OCI-LY1 (cell line): ENCODE data around the gene LMF1.

Source experiments
- H2AFZ ChIP-seq: fragments of 200-600 bp; sonication (generic), shearing (Covaris generic); 2 replicates; pipeline ENCODE4 v1.6.0; 2014; ENCODE audit warnings: antibody characterized with exemption, mild to moderate bottlenecking, low read length
- H3F3A ChIP-seq: fragments of 200-600 bp; sonication (generic), shearing (Covaris generic); 2 replicates; pipeline ENCODE4 v1.6.0; 2014; ENCODE audit warnings: mild to moderate bottlenecking, antibody characterized with exemption, low read length, moderate library complexity; ENCODE audit not compliant: insufficient read depth
- H3K27ac ChIP-seq: fragments of 200-600 bp; sonication (generic); 2 replicates; pipeline ENCODE4 v1.5.1; 2014; ENCODE audit warnings: low read length, mixed run types, mild to moderate bottlenecking, low read depth; ENCODE audit not compliant: poor library complexity, severe bottlenecking
- H3K27me3 ChIP-seq: fragments of 200-600 bp; sonication (generic); 2 replicates; pipeline ENCODE4 v1.6.0; 2014; ENCODE audit warnings: antibody characterized with exemption, mild to moderate bottlenecking, low read length, moderate library complexity; ENCODE audit not compliant: insufficient read depth
- H3K36me3 ChIP-seq: fragments of 200-600 bp; sonication (generic); 2 replicates; pipeline ENCODE4 v1.6.1; 2014; ENCODE audit warnings: mild to moderate bottlenecking, antibody characterized with exemption, low read length, moderate library complexity, mixed read lengths; ENCODE audit not compliant: insufficient read depth
- H3K4me1 ChIP-seq: fragments of 200-600 bp; sonication (generic); 2 replicates; pipeline ENCODE4 v1.5.1; 2014; ENCODE audit warnings: mild to moderate bottlenecking, low read length, moderate library complexity; ENCODE audit not compliant: insufficient read depth, severe bottlenecking
- H3K4me2 ChIP-seq: fragments of 200-600 bp; sonication (generic), shearing (Covaris generic); 2 replicates; pipeline ENCODE4 v1.6.1; 2014; ENCODE audit warnings: low read length
- H3K4me3 ChIP-seq: fragments of 200-600 bp; sonication (generic); 2 replicates; pipeline ENCODE4 v1.5.1; 2014; ENCODE audit warnings: low read length, low read depth, mild to moderate bottlenecking, mixed read lengths; ENCODE audit not compliant: poor library complexity, severe bottlenecking
- H3K79me2 ChIP-seq: fragments of 200-600 bp; shearing (Covaris generic); 2 replicates; pipeline ENCODE4 v1.6.1; 2016; ENCODE audit warnings: mixed run types, low read length, mixed read lengths; ENCODE audit not compliant: insufficient read depth
- H3K9ac ChIP-seq: fragments of 200-600 bp; sonication (generic), shearing (Covaris generic); 2 replicates; pipeline ENCODE4 v1.6.1; 2014; ENCODE audit warnings: mild to moderate bottlenecking, low read length, mixed read lengths
- H3K9me2 ChIP-seq: fragments of 200-600 bp; sonication (generic), shearing (Covaris generic); 2 replicates; pipeline ENCODE4 v1.6.1; 2014; ENCODE audit warnings: low read depth, mild to moderate bottlenecking, low read length, mixed read lengths
- H3K9me3 ChIP-seq: fragments of 200-600 bp; shearing (Covaris generic); 2 replicates; pipeline ENCODE4 v1.6.1; 2014; ENCODE audit warnings: low read length, mixed read lengths
- H4K20me1 ChIP-seq: fragments of 200-600 bp; sonication (generic), shearing (Covaris generic); 2 replicates; pipeline ENCODE4 v1.6.0; 2016; ENCODE audit warnings: mild to moderate bottlenecking, low read length; ENCODE audit not compliant: insufficient read depth
- EZH2 ChIP-seq: fragments of 200-600 bp; sonication (generic), shearing (Covaris generic); IDR thresholded peaks from 2 replicates; pipeline ENCODE4 v1.8.0; 2017; ENCODE audit warnings: borderline replicate concordance, mixed run types, mild to moderate bottlenecking, antibody characterized with exemption, low read length, moderate library complexity, mixed read lengths
- TF ChIP-seq, protein P1 (sequence below): fragments of 200-600 bp; sonication (generic), shearing (Covaris generic); IDR thresholded peaks from 2 replicates; pipeline ENCODE4 v1.5.1; 2017; ENCODE audit warnings: mild to moderate bottlenecking, antibody characterized with exemption, low read length, moderate library complexity, mixed read lengths

The LMF1 gene

DNA sequence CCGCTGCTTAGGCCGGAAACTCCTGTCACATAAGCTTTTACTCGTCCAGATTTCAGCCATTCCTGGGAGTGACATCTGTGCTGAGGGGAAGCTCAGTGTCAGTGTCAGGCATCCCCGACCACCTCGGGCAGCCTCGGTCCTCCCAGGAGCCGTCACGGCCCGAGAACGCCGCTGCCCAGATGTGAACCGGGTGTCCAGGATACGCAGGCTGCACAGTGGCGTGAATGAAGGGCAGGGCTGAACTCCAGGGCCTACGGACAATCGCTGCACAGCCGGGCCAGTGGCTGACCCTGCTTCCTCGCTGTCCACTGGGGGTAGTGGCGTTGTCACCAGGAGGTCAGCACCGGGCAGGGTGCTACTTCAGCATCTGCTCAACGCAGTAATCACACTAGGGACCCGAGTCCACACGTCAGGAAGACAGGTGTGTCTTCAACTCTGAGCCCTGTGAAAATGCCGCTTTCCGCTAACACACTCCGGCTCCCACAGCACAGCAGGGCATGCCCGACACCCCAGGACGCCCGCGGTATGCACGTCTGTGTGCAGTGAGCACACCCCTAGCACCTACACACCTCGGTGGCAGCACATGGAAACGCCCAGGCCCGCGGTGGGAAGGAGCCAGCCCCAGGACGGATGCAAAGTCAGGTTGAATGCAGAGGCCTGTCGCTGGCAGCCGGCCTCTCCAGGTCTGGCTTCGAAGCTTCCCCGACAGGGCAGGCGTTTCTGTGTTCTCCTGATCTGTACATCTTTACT lies 3.1 kb downstream of the LMF1 start:
- H3K27me3 ChIP-seq: peaks cover 11% of the 10 kb centered on the region; the same call in 1 of the 2 replicates
- H3K4me3 ChIP-seq: no peak overlapping the region
- no peak overlapping the region for H3K4me2 ChIP-seq
- no peak overlapping the region for H3K27ac ChIP-seq
- no peaks in the 10 kb centered on the region for H3K9me3 ChIP-seq
- no peaks in the 10 kb centered on the region for H4K20me1 ChIP-seq
- no peaks in the 10 kb centered on the region; the same call in 1 of the 2 replicates for H3K36me3 ChIP-seq
- no peak overlapping the region for H2AFZ ChIP-seq
- no peak for TF ChIP-seq EZH2
- TF ChIP-seq, protein P1, sequence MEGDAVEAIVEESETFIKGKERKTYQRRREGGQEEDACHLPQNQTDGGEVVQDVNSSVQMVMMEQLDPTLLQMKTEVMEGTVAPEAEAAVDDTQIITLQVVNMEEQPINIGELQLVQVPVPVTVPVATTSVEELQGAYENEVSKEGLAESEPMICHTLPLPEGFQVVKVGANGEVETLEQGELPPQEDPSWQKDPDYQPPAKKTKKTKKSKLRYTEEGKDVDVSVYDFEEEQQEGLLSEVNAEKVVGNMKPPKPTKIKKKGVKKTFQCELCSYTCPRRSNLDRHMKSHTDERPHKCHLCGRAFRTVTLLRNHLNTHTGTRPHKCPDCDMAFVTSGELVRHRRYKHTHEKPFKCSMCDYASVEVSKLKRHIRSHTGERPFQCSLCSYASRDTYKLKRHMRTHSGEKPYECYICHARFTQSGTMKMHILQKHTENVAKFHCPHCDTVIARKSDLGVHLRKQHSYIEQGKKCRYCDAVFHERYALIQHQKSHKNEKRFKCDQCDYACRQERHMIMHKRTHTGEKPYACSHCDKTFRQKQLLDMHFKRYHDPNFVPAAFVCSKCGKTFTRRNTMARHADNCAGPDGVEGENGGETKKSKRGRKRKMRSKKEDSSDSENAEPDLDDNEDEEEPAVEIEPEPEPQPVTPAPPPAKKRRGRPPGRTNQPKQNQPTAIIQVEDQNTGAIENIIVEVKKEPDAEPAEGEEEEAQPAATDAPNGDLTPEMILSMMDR: no peak
- no peak overlapping the region for H3K9ac ChIP-seq
- H3K79me2 ChIP-seq: no peaks in the 10 kb centered on the region
- H3K9me2 ChIP-seq: no peaks in the 10 kb centered on the region
- no peaks in the 10 kb centered on the region for H3F3A ChIP-seq
- peaks cover 8% of the 10 kb centered on the region for H3K4me1 ChIP-seq

DNA sequence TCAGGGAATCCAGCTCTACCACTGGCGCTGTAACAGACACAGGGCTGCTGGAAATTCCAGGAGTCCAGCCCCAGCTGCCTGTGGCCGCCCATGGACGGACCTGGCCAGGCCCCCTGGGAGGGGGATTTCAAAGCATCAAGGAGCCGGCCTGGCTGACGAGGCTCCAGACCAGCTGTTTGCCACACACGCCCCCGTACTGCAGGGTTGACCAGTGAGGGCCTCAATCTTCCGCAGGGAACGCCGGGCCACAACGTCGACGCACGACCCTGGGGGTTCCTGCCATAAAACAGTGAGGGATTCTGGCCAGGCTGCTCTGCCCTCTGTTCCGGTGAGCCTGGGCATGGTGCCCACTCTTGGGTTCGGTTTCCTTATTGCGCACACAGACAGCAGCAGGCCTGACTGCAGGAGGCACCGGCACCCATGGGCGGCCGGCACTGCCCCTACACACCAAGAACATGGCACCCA lies 3.7 kb downstream of the LMF1 start:
- Histone ChIP-seq H2AFZ (no peak overlapping the region), H3K9me2 (no peaks in the 10 kb centered on the region), H3F3A (no peaks in the 10 kb centered on the region), H3K4me3 (no peak overlapping the region), H3K36me3 (no peaks in the 10 kb centered on the region; the same call in 1 of the 2 replicates), H3K27ac (no peak overlapping the region), H3K9me3 (no peaks in the 10 kb centered on the region), H3K9ac (no peak overlapping the region), H3K79me2 (no peaks in the 10 kb centered on the region), H3K4me2 (no peak overlapping the region), H3K4me1 (peaks cover 8% of the 10 kb centered on the region), H4K20me1 (no peaks in the 10 kb centered on the region), H3K27me3 (peaks cover 5% of the 10 kb centered on the region; the same call in 1 of the 2 replicates)
- no peak for TF ChIP-seq EZH2
- TF ChIP-seq, protein P1: no peak

- Histone ChIP-seq H3K27me3 (peaks cover 4% of the 10 kb centered on the region; the same call in 1 of the 2 replicates), H3F3A (no peaks in the 10 kb centered on the region), H4K20me1 (no peaks in the 10 kb centered on the region), H3K27ac (no peak overlapping the region), H3K9ac (no peak overlapping the region), H3K9me3 (no peaks in the 10 kb centered on the region), H3K79me2 (no peaks in the 10 kb centered on the region), H3K36me3 (no peaks in the 10 kb centered on the region; the same call in 1 of the 2 replicates), H3K4me2 (no peak overlapping the region), H3K4me1 (peaks cover 8% of the 10 kb centered on the region), H3K4me3 (no peak overlapping the region), H2AFZ (no peak overlapping the region), H3K9me2 (no peaks in the 10 kb centered on the region)
- TF ChIP-seq, protein P1: no peak
- TF ChIP-seq EZH2: no peak
Observed at GRCh38 chr16:966505-966904, 4.3 kb downstream of the LMF1 start.
